ENCODE data around the gene KIAA1217. TPM values are rescaled to one million over a fixed set of nuclear protein-coding genes. Genes with fewer than 3 reads are reported as not detected.

Gene KIAA1217
- total RNA-seq, 1 experiment from 2014 or later: 18.6 TPM

GRCh38 chr10:24434961-24435360 lies 226.0 kb downstream of the KIAA1217 start:
- no peaks in the 10 kb centered on the region for H3K23me2 ChIP-seq (ENCODE audit: insufficient read length, low read depth, low read length, poor library complexity, severe bottlenecking)
- H3K79me2 ChIP-seq (ENCODE audit: insufficient read depth, low read length): no peaks in the 10 kb centered on the region
- no peak overlapping the region for H3K23ac ChIP-seq (ENCODE audit: insufficient read length, low read depth, low read length)
- no peak overlapping the region for H3T11ph ChIP-seq (ENCODE audit: low read length)
- H3K79me1 ChIP-seq (ENCODE audit: insufficient read depth, low read depth, low read length, poor library complexity, severe bottlenecking): no peaks in the 10 kb centered on the region
- H3K4me1 ChIP-seq (ENCODE audit: insufficient read depth, low read length): peaks cover 14% of the 10 kb centered on the region
- Mint-ChIP-seq H3K36me3 (ENCODE audit: insufficient read depth in 1 of 3, low read depth in 3 of 3) (peaks cover 8 to 17% (median 12%) of the 10 kb centered on the region in 3 experiments), H3K27me3 (ENCODE audit: low read depth) (no peaks in the 10 kb centered on the region), H3K9me3 (no peaks in the 10 kb centered on the region), H3K4me3 (no peak overlapping the region), H3K4me1 (peaks cover 33 to 39% of the 10 kb centered on the region in 2 experiments), H3K27ac (no peak overlapping the region)
- no peak for TF ChIP-seq CTCF (conservative IDR thresholded peaks at IDR 0.05)
- no peak overlapping the region for H3K18ac ChIP-seq (ENCODE audit: insufficient read length, low read depth, low read length)
- no peak overlapping the region for H2AFZ ChIP-seq (ENCODE audit: low read length)
- H4K5ac ChIP-seq (ENCODE audit: insufficient read length, low read depth, low read length): no peak overlapping the region
- no peak overlapping the region for H2BK120ac ChIP-seq (ENCODE audit: low read depth, low read length, poor library complexity, severe bottlenecking)
- no peak overlapping the region for H4K8ac ChIP-seq (replicated peaks; ENCODE audit: insufficient read length, low read depth, low read length)
- no peaks in the 10 kb centered on the region for H3K9me3 ChIP-seq (ENCODE audit: control insufficient read depth, low read depth, low read length)
- no peak overlapping the region for H3K14ac ChIP-seq (ENCODE audit: insufficient read depth, low read length)
- no peak overlapping the region for H3K27ac ChIP-seq (ENCODE audit: insufficient read length, low read depth, low read length)
- no peak overlapping the region for H3K56ac ChIP-seq (ENCODE audit: insufficient read length, low read depth, low read length)
- no peak for DNase-seq
- H3K4ac ChIP-seq (ENCODE audit: low read depth, low read length): no peak overlapping the region
- no peak overlapping the region for H4K91ac ChIP-seq (ENCODE audit: insufficient read length, low read depth, low read length)
- H2BK5ac ChIP-seq (ENCODE audit: insufficient read length, low read length): no peak overlapping the region
- no peak overlapping the region for H3K9ac ChIP-seq (ENCODE audit: extremely low read depth, insufficient read length, low read length)
- H4K20me1 ChIP-seq (ENCODE audit: control insufficient read depth, insufficient read depth, insufficient read length): no peaks in the 10 kb centered on the region
- H3K27me3 ChIP-seq (ENCODE audit: insufficient read depth, low read length): no peaks in the 10 kb centered on the region
- H2BK12ac ChIP-seq (ENCODE audit: insufficient read length, low read depth, low read length): no peak overlapping the region
- WGBS (ENCODE audit: extremely low coverage, insufficient read length, low lambda C conversion rate): no CpG with 5 or more reads among the region's 1 CpG
- no peak overlapping the region for H2AK5ac ChIP-seq (ENCODE audit: insufficient read length, low read length)
- no peak overlapping the region for H2BK20ac ChIP-seq (ENCODE audit: low read depth, low read length, poor library complexity, severe bottlenecking)
- no peak overlapping the region for H2BK15ac ChIP-seq (ENCODE audit: low read depth, low read length)
- no peak overlapping the region for H3K4me2 ChIP-seq (ENCODE audit: insufficient read depth, insufficient read length, low read length)

Measured in H9 (cell line).